HG03565 (cell line): ENCODE data around the gene PRRX2.

Experiments
- ATAC-seq: cut with Tn5 transposase; IDR thresholded peaks from one replicate; pipeline ENCODE4 v1.9.1; 2021; ENCODE audit warnings: mild to moderate bottlenecking, moderate library complexity; ENCODE audit not compliant: unreplicated experiment

PRRX2 gene

GRCh38 chr9:129676975-129677374 is 11.5 kb downstream of the PRRX2 start:
- ATAC-seq, result no peak

DNA sequence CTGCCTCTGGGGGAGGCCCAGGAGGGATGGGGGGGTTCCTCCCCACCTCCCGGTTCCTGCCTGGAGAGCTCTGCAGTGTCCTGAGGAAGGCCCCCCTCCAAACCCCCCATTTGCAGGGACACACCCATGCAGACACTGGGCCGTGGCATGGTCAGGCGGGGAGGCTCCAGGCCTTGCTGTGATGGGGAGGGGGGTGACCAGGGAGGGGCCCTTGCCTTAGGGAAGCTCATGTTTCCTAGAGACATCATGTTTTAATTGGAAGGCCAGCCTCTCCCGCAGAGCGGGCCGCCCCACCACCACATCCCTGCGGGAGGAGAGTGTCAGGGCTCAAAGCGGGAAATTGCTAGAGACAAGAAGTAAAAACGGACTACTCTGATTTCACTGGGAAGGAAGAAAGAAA is 12.0 kb downstream of the PRRX2 start:
- no peak for ATAC-seq

DNA sequence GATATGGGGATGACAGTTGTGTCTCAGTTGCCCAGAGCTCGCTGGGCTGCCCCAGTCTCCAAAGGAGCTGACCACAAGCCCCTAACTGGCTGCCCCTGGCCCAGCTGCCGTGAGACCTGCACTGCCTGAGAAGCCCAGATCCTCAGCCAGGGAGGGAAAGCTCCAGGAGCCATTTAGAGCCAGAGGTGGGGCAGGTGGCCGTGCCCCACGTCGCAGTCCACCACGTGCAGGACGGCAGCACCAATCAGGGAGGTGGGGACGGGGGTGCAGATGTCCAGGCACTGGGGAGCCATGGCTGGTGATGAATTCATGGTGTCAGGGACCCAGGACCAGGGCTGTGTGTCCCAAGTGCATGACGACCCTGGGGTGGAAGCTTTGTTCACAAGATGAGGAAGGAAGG is 13.4 kb downstream of the PRRX2 start:
- no peak for ATAC-seq

DNA sequence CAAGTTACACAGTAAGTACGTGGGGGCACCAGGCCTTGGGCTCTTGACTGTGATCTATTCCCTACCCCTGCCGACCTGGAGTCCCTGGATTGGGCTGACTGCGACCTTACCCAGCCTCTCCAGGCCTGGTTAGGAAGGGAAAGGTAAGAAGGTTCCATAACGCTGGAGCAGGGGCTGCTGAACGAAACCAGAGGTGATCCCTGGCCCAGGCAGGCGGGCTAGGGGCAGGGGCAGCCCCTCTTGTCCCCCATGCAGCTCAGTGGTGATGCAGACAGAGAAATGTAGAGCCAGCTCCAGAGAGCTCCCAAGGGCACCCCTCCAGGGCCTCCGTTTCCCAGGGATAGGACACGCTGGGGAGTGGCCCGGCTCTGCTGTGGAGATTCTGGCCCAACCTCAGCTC is 14.1 kb downstream of the PRRX2 start:
- ATAC-seq, result no peak

GRCh38 chr9:129681924-129682323 is 16.5 kb downstream of the PRRX2 start:
- ATAC-seq, result no peak

GRCh38 chr9:129682381-129682780 is 16.9 kb downstream of the PRRX2 start:
- no peak for ATAC-seq

GRCh38 chr9:129685220-129685932 is 19.9 kb downstream of the PRRX2 start:
- ATAC-seq, result no peak

DNA sequence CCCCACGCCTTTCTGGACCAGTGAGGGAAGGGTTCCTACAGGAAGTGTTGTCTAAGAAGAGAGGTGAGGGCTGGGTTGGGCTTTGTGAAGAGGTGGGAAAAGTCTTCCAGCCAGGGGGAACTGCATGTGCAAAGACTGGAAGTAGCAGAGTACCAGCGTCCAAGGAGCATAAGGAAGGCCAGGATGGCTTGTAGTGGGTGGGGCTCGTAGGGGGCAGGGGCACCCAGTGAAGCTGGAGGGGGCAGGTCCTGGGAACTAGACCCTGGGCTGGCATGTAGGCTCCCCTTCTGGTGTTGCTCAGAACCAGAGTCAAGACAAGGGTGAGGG is 20.4 kb downstream of the PRRX2 start:
- no peak for ATAC-seq

DNA sequence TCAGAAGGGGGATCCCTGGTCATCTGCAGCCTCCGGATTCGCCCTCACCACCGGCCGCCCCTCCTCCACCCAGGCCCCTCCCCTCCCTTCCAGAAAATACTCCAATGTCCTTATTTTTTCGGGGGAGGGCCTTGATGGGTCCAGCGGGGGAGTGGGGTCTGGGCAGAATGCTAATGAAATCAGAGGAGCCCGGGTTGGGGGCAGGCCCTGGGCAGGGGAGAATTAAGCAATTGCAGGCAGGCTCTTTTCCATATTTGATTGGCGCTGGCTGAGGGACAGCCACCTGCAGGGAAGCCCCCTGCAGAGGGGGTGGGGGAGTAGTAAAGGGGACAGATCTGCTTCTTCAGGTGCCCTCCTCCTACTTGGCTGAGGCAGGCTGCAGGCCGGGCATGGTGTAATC is 21.3 kb downstream of the PRRX2 start:
- no peak for ATAC-seq

DNA sequence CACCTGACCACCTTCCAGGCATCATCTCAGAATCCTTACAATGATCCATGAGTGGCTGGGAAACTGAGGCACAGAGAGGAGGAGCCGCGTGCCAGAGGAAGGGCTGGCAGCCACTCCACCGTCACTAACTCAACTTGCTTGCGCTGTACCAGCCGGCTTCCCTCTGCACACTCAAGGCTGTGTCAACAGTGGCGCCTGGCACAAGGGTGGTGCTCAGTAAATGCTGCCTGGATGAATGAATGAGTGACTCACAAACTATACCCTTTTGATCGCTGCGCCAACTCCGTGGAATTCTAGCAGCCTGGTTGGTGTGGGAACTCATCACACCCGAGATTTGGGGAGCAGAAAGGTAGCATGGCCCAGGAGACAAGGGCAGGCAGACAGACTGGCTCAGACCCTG is 21.9 kb downstream of the PRRX2 start:
- no peak for ATAC-seq

- ATAC-seq, result no peak
These were observed 23.0 kb downstream of the PRRX2 start for GRCh38 chr9:129688285-129689043.

GRCh38 chr9:129692534-129692933 is 27.1 kb downstream of the PRRX2 start:
- no peak for ATAC-seq

GRCh38 chr9:129693741-129694140 is 28.3 kb downstream of the PRRX2 start:
- ATAC-seq, result no peak

- ATAC-seq, result no peak
These were observed 28.8 kb downstream of the PRRX2 start for GRCh38 chr9:129694243-129694646.

DNA sequence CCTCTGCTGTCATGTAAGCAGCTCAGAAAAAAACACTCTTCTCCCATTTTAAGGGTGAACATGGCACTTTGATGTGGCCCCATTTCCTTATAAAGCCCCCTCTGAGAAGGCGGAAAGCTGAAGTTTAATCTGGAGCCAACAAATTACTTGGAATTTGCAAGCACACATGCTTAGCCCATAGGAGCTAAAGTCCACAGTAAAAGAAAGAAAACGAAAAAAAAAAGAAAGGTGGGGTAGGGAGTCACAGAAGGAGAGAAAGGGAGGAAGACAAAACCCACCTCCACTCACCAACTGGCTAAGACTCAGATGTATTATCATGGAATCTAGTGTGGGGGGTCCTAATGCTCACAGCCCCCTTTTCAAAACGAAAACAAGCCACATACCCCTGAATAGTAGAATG is 30.4 kb downstream of the PRRX2 start:
- no peak for ATAC-seq

DNA sequence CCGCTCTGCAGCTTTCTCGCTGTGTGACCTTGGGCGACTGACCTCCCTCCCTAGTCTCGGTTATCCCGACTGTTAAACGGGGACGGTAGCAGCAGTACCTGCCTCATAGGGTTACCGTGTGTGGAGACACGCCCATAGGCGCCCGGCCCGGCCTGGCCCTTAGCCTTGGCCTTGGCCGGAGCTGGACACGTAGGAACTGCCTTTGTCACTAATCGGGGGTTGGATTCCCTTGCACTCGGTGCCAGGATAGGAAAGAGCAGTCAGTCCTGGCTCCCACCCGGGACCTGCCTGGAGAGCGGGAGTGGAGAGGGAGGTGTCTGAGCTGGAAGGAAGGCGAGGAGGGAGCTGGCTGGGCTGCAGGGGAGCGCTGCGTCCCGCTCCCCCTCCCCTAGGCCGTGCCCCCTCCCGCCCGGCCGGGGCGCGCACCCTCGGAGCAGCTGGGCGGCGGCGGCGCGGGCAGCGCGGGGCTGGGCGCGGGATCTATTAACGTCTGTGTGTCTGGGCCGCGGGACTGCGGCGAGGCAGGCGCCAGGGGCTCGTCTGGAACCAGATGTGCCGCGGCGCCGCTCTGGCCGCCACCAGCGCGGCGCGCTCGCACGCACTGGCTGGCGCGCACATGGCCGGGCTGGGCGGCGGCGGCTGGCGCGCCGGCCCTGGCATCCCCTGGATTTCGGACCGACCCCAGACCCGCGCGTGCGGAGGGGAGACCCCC is 31.7 kb downstream of the PRRX2 start:
- ATAC-seq, result no peak

- no peak for ATAC-seq
These were observed 32.3 kb downstream of the PRRX2 start for GRCh38 chr9:129697656-129698253.

GRCh38 chr9:129698254-129698757 is 32.9 kb downstream of the PRRX2 start:
- no peak for ATAC-seq

- no peak for ATAC-seq
These were observed 35.6 kb downstream of the PRRX2 start for GRCh38 chr9:129701054-129701453.

DNA sequence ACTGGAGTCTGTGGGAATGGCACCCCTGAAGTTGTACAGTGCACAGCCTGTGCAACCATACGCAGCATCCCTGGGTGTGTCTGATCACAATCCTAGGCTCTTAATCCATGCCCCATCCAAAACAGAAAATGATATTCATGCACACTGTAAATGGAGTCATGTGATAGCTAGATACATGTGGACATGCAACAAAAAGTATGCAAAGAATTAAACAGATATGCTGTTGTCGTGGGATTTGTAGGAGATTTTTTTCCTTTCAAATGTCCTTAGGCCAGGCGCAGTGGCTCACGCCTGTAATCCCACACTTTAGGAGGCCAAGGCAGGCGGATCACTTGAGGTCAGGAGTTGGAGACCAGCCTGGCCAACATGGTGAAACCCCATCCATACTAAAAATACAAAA is 36.1 kb downstream of the PRRX2 start:
- no peak for ATAC-seq
